Fibroblast of gingiva (primary cell): ENCODE results near the gene PLVAP.

Source experiments
- DNase-seq: peaks from one replicate; pipeline ENCODE4 v3.0.0-alpha.2; 2011; ENCODE audit warnings: low read depth

PLVAP gene, protein sequence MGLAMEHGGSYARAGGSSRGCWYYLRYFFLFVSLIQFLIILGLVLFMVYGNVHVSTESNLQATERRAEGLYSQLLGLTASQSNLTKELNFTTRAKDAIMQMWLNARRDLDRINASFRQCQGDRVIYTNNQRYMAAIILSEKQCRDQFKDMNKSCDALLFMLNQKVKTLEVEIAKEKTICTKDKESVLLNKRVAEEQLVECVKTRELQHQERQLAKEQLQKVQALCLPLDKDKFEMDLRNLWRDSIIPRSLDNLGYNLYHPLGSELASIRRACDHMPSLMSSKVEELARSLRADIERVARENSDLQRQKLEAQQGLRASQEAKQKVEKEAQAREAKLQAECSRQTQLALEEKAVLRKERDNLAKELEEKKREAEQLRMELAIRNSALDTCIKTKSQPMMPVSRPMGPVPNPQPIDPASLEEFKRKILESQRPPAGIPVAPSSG

DNA sequence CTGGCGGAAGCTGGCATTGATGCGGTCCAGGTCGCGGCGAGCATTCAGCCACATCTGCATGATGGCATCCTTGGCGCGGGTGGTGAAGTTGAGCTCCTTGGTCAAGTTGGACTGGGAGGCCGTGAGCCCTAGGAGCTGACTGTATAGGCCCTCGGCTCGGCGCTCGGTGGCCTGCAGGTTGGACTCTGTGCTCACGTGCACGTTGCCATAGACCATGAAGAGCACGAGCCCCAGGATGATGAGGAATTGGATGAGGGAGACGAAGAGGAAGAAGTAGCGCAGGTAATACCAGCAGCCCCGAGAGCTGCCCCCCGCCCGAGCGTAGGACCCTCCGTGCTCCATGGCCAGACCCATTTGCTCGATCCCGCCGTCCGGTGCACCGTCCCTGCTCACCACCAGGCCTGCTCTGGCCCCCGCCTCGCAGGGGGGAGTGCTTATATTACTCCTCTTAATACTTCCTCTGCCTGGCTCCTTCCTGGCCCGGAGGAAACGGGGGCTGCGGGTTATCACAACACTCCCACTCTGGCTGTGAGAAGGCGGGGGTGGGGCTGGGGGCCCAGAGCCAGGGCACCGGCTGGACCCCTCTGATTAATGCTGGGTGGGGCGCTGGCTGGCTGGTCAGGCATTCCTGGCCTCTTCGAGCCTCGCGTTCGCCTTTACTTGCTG lies at the start of gene PLVAP:
Gene PLVAP, minus strand, starts transcription at position 408 of the 666 bp plus-strand sequence. Its CDS starts 54 bp downstream, at position 354.
- DNase-seq: no peak

- no peak for DNase-seq
Measured at GRCh38 chr19:17424743-17425365, 47.7 kb upstream of the PLVAP start.

DNA sequence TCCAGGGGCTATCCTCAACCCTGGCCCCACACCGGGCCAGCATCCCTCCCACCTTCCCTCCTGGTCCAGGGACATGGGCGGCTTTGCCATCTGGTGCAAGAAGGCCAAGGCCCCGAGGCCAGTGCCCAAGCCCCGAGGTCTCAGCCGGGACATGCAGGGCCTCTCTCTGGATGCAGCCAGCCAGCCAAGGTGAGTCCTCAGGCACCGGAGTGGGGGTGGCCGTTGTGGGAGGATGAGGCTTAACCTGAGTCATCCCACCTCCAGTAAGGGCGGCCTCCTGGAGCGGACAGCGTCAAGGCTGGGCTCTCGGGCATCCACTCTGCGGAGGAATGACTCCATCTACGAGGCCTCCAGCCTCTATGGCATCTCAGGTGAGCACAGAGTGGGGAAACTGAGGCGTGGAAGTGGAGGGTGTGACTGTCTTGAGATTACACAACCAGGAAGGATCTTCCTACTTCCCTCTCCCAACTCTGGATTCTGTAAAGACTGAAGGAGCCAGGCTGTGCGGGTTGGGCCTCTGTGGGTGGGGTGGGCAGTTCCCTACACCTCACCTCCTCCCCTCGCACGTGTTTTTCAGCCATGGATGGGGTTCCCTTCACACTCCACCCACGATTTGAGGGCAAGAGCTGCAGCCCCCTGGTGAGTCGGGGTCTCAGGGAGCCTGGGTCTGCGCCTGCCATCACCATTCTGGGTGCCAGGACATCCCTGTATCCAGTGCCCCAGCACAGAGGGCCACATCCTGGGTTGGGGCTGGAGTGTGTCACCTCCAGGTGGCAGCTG lies 46.5 kb upstream of the PLVAP start:
- no peak for DNase-seq

DNA sequence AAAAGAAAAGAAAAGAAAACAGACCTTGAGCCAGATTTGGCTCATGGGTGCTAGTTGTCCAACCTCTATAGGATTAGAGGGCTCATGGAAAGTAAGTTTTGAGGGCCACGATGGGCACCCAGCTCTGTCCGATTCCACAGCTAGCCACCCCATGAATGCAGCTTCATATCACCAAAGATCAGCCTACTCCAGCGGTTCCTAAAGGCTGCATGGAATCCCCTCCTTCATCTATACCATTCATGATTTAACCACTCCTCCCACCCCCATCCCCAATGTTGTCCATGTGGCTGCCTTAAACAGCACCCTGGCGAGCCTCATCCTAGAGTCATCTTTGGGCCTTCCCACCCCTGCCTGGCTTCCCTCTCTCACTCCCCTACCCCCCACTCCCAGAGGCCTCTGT lies 44.8 kb upstream of the PLVAP start:
- no peak for DNase-seq

GRCh38 chr19:17420475-17420924 lies 43.4 kb upstream of the PLVAP start:
- DNase-seq: peak; percentile 29

GRCh38 chr19:17419621-17420474 lies 42.7 kb upstream of the PLVAP start, which contains the start of gene MVB12A:
MVB12A (plus strand) TSS chr19:17420047; CDS start chr19:17420136, 89 bp downstream.
- peak; percentile 99 for DNase-seq

DNA sequence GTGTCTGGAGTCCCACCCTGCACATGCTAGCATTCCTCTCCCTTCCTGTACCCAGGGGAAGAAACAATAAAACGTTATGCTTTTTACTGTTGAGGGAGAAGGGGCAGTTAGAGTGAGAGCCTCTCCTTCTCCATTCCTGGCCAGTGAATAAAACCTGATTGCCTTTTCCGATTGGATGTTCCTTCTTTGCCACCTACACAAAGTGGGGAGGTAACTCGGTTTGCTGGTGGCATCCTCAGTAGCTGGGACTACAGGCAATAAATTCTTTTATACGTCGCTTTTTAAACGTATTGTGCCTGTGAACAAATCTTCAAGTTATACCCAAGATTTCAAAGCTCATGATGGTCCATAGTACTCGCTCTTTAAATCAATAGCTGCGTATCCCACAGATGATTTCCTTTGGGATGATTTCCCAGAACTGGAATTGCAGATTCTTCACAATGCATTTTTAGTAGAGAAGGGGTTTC lies 42.0 kb upstream of the PLVAP start:
- DNase-seq: no peak

DNA sequence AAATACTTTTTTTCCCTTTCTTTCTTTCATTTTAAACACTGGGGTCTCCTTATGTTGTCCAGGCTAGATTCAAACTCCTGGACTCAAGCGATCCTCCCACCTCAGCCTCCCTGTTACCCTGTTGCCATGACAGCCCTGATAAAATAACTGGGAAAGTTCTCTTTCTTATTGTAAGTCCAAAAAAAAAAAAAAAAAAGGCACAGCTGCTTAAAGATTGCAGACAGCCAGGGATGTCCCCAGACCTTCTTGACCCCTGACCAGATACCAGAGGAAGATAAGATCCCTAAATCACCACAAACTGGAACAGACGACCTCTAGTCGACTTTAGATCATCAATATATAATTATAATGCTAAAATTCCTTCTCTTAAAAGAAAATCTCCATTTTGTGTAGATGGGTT lies 41.6 kb upstream of the PLVAP start:
- DNase-seq: no peak

DNA sequence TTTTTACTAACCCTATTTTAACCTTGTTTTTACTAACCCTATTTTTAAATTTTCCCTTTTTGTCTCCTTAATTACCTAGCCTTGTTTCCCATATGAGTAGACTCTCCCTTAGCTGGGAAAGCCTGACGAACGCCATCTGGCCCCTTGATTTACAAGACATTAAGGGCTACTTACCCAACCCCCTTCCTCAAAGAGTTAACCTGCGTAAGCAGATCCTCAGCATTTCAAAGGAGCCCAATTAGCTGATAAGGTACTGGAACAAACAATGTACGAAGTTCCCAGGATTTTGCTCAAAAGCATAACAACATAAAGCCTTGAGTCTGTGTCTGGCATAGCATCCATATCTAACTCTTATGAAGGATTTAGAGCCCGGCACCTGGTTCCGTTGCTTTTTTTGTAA lies 38.0 kb upstream of the PLVAP start:
- DNase-seq: no peak

DNA sequence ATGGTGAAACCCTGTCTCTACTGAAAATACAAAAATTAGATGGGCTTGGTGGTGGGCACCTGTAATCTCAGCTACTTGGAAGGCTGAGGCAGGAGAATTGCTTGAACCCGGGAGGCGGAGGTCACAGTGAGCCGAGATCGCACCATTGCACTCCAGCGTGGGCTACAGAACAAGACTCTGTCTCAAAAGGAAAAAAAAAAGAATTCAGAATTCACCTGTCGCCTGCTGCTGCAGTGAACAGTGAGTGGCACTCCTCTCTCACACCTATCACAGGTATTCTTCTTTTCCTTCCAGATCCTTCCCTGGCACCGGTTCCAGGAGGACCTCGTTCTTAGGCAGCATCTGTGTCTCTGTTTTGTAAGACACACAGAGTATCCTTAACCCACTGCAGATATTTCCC lies 37.0 kb upstream of the PLVAP start:
- DNase-seq: no peak

DNA sequence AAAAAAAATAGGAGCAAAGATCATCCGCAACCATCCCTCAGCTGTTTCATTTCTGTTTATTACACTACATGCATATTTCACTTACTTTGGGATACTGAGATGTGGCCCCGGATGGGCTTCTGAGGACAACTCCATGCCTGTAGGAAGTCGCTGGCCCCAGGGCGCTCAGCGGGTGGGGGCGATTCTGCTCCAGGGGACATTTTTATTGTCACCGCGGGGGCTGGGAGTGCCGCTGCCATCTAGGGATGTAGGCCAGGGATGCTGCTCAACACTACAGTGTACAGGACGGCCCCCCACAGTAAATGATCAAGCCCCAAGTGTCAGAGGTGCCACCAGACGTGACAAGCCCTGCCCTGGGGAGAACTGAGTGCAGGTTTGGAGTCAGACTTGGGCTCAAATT lies 34.7 kb upstream of the PLVAP start:
- no peak for DNase-seq

DNA sequence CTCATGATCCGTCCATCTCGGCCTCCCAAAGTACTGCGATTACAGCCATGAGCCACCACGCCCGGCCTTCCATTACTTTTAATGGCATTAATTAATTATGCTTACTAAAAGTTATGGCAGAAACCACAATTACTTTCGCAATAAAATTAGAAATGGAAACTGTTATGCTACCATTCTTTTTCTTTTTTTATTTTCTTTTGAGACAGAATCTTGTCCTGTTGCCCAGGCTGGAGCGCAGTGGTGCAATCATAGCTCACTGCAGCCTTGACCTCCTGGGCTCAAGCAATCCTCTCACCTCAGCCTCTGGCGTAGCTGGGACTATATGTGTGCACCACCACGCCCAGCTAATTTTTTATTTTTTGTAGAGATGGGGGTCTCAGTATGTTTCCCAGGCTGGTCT lies 32.8 kb upstream of the PLVAP start:
- DNase-seq: peak; percentile 52

GRCh38 chr19:17406887-17407196 lies 29.7 kb upstream of the PLVAP start:
- DNase-seq: no peak

GRCh38 chr19:17406046-17406886 lies 29.1 kb upstream of the PLVAP start:
- no peak for DNase-seq

DNA sequence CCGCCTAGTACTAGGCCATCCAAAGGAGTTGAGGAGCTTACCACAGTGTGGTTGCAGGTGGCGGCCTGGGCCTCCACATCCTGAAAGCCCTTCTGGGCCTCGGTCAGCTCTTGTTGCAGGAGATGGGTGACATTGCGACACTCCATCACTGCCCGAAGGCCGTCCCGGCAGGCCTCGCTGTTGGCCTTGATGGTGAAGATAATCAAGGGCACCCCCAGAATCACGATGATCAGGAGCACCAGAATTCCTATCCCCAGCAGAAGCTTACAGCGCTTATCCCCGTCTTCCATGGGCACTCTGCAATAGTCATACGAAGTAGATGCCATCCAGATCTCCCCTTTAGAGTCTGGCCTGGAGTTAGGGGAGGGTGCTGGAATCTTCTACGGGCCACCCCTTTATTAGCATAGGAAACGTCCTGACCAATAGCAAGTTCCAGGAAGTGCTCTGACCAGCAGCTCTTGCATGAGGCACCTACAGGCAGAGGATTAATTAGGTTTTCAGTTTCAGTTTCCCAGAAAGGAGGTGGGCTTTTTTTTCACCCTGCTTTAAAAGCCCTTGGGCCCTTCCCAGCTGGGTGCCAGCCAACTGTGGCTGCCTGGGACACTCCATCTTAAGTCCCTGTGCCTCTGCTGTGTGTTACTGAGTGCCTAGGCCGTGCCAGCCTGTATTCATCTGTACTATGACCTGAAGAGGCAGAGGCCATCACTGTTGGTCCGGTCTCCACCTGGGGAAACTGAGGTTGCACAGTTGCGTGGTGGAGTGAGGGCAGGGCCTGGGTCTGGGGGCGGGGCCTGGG lies 28.3 kb upstream of the PLVAP start, which contains the start of gene BST2:
Gene BST2, minus strand, starts transcription at position 381 of the 796 bp plus-strand sequence. Its CDS starts 55 bp downstream, at position 326.
- DNase-seq: peak; percentile 43

GRCh38 chr19:17404621-17405249 lies 27.6 kb upstream of the PLVAP start:
- no peak for DNase-seq

- no peak for DNase-seq
Measured at GRCh38 chr19:17404015-17404414, 26.9 kb upstream of the PLVAP start.

DNA sequence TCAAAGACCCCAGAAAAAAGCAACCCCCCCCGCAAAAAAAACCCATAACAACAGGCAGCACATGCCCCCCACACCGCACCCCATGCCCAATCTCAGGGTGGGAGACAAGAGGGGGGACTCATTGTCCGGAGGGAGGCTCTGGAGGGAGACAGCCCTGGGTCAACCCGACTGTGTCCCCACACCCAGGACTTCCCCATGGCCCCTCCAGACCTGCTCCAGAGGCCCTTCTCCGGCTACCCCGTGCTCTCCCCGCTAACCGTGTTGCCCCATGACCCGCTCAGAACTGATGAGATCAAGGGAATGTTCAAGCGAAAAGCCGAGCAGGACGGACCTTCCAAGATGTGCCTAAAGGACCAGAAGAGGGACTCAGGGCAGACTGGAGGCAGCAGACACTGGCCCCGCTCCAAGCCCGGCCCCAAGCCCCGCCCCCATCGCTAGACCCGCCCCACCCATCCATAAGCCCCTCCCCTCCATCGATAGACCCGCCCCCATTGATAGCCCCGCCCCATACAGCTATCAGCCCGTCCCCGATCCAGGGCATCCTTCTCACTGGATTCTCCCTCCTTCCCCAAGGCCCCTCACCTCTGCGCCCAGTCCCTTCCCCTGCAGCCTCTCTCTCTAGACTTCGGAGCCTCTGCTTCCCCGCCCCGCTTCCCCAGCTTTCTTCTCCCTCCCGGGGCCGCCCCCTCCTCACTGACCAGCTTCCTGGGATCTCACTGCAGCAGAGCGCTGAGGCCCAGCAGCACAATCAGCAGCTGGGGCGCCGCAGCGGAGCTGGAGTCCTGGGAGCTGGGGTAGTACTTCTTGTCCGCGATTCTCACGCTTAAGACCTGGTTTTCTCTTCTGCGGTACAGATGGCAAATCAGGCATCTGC lies 26.1 kb upstream of the PLVAP start:
- no peak for DNase-seq
